Left ventricle myocardium inferior (tissue), 1 donor: ENCODE measurements around the gene PREB. TPM values are rescaled to one million over a fixed set of nuclear protein-coding genes. Genes with fewer than 3 reads are reported as not detected.
A peak's percentile ranks its signal among the peaks of the same experiment; 100 is the strongest.

ENCODE experiments used
- DNase-seq: peaks from one replicate; pipeline ENCODE4 v3.0.0-alpha.2; 2020
- H3K27ac ChIP-seq: fragments of 200-600 bp; replicated peaks from 2 replicates; pipeline ENCODE4 v1.8.0; 2021
- H3K27me3 ChIP-seq: fragments of 200-600 bp; 2 replicates; pipeline ENCODE4 v1.8.0; 2021; ENCODE audit warnings: low read depth
- H3K36me3 ChIP-seq: fragments of 200-600 bp; 2 replicates; pipeline ENCODE4 v1.8.0; 2021
- H3K4me1 ChIP-seq: fragments of 200-600 bp; 2 replicates; pipeline ENCODE4 v1.8.0; 2021
- H3K4me3 ChIP-seq: fragments of 200-600 bp; 2 replicates; pipeline ENCODE4 v1.8.0; 2021; ENCODE audit warnings: mild to moderate bottlenecking, moderate library complexity
- H3K9me3 ChIP-seq: fragments of 200-600 bp; replicated peaks from 2 replicates; pipeline ENCODE4 v1.8.0; 2021
- CTCF ChIP-seq: fragments of 200-600 bp; IDR thresholded peaks from 2 replicates; pipeline ENCODE4 v1.8.0; 2021; ENCODE audit warnings: antibody characterized with exemption, mild to moderate bottlenecking, borderline replicate concordance
- intact Hi-C: fragments of 100-400 bp; cut with micrococcal nuclease; formaldehyde crosslinking; loops from one replicate; pipeline ENCODE4 v1.11.0; 2022
- total RNA-seq: library from RNA; stranded (reverse); fragmentation: NEBNext Ultra II Directional; extraction: Animal tissue kit (Norgen Biotek cat#: 25700); gene quantifications from one replicate; pipeline ENCODE4 v1.2.1, GENCODE V29; 2021
- donor health status: DM: no; HTN: yes; CAD: no; lungs with severe emphysema.

Gene PREB
- total RNA-seq, 1 donor from 2014 or later = 54.6 TPM

GRCh38 chr2:27135478-27135955 lies 1.1 kb upstream of the PREB start:
- Histone ChIP-seq H3K27ac (peak overlapping the region; percentile 94), H3K9me3 (no peaks in the 10 kb centered on the region), H3K4me3 (no peak overlapping the region), H3K27me3 (no peaks in the 10 kb centered on the region), H3K36me3 (peaks cover 23% of the 10 kb centered on the region), H3K4me1 (peaks cover 23% of the 10 kb centered on the region)
- intact Hi-C loops = no loop called here
- DNase-seq = no peak
- TF ChIP-seq CTCF = no peak

GRCh38 chr2:27134781-27135477 lies 493 bp upstream of the PREB start:
- peaks cover 29% of the 10 kb centered on the region for H3K36me3 ChIP-seq
- intact Hi-C loops = no loop called here
- no peaks in the 10 kb centered on the region for H3K9me3 ChIP-seq
- DNase-seq = no peak
- H3K4me3 ChIP-seq = peak overlapping the region; percentile 99
- H3K4me1 ChIP-seq = peaks cover 23% of the 10 kb centered on the region
- H3K27ac ChIP-seq = peak overlapping the region; percentile 94
- H3K27me3 ChIP-seq = no peaks in the 10 kb centered on the region
- TF ChIP-seq CTCF = no peak

GRCh38 chr2:27133195-27133875 lies 1.1 kb downstream of the PREB start:
- Histone ChIP-seq H3K9me3 (no peaks in the 10 kb centered on the region), H3K27ac (peak overlapping the region; percentile 94), H3K4me1 (peaks cover 23% of the 10 kb centered on the region), H3K27me3 (no peaks in the 10 kb centered on the region), H3K4me3 (peak overlapping the region; percentile 99), H3K36me3 (peaks cover 33% of the 10 kb centered on the region)
- no peak for TF ChIP-seq CTCF
- DNase-seq = no peak
- intact Hi-C loops = no loop called here

GRCh38 chr2:27131429-27131828 lies 3.0 kb downstream of the PREB start:
- intact Hi-C loops = no loop called here
- Histone ChIP-seq H3K4me3 (no peak overlapping the region), H3K9me3 (no peaks in the 10 kb centered on the region), H3K27me3 (no peaks in the 10 kb centered on the region), H3K36me3 (peaks cover 33% of the 10 kb centered on the region), H3K4me1 (peaks cover 23% of the 10 kb centered on the region), H3K27ac (no peak overlapping the region)
- TF ChIP-seq CTCF = no peak
- DNase-seq = no peak

GRCh38 chr2:27130396-27130795 lies 4.0 kb downstream of the PREB start:
- H3K27me3 ChIP-seq = no peaks in the 10 kb centered on the region
- no peaks in the 10 kb centered on the region for H3K9me3 ChIP-seq
- intact Hi-C loops = no loop called here
- no peak for DNase-seq
- no peak for TF ChIP-seq CTCF
- H3K27ac ChIP-seq = no peak overlapping the region
- peaks cover 33% of the 10 kb centered on the region for H3K36me3 ChIP-seq
- H3K4me3 ChIP-seq = no peak overlapping the region
- peaks cover 28% of the 10 kb centered on the region for H3K4me1 ChIP-seq
